Limb (tissue), 2 donors: ENCODE data around the gene MGAT3.

Experiments used
- DNase-seq, 2 donors: peaks; one replicate each; pipeline ENCODE4 v3.0.0-alpha.2; 2016; ENCODE audit errors: extremely low spot score in 2 of 2

MGAT3 gene

GRCh38 chr22:39429186-39429585 lies 27.6 kb upstream of the MGAT3 start:
- no peak for DNase-seq

GRCh38 chr22:39429916-39430575 lies 26.8 kb upstream of the MGAT3 start:
- no peak for DNase-seq

GRCh38 chr22:39430576-39431150 lies 26.1 kb upstream of the MGAT3 start:
- DNase-seq = no peak

- no peak for DNase-seq
Observed at GRCh38 chr22:39431216-39431801, 25.5 kb upstream of the MGAT3 start.

GRCh38 chr22:39431821-39432251 lies 25.0 kb upstream of the MGAT3 start:
- DNase-seq = no peak

GRCh38 chr22:39432361-39432811 lies 24.4 kb upstream of the MGAT3 start:
- no peak for DNase-seq

- DNase-seq = no peak
Observed at GRCh38 chr22:39433476-39434242, 23.2 kb upstream of the MGAT3 start.

GRCh38 chr22:39434243-39434653 lies 22.6 kb upstream of the MGAT3 start:
- no peak for DNase-seq

GRCh38 chr22:39434721-39435120 lies 22.1 kb upstream of the MGAT3 start:
- no peak for DNase-seq

GRCh38 chr22:39435616-39436015 lies 21.2 kb upstream of the MGAT3 start:
- DNase-seq = no peak

GRCh38 chr22:39437791-39438704 lies 18.8 kb upstream of the MGAT3 start:
- DNase-seq = no peak

- DNase-seq = no peak
Observed at GRCh38 chr22:39439170-39439569, 17.6 kb upstream of the MGAT3 start.

- DNase-seq = no peak
Observed at GRCh38 chr22:39443398-39443797, 13.4 kb upstream of the MGAT3 start.

- no peak for DNase-seq
Observed at GRCh38 chr22:39444247-39444800, 12.5 kb upstream of the MGAT3 start.

GRCh38 chr22:39444937-39445465 lies 11.8 kb upstream of the MGAT3 start:
- DNase-seq = no peak

GRCh38 chr22:39445678-39446077 lies 11.1 kb upstream of the MGAT3 start:
- no peak for DNase-seq

- DNase-seq = no peak
Observed at GRCh38 chr22:39446239-39446721, 10.5 kb upstream of the MGAT3 start.

- DNase-seq = no peak
Observed at GRCh38 chr22:39448205-39449054, 8.4 kb upstream of the MGAT3 start.

- no peak for DNase-seq
Observed at GRCh38 chr22:39449708-39450107, 7.1 kb upstream of the MGAT3 start.
